HL-60 (cell line): Measurements from ENCODE around the gene MR1.
A peak's percentile ranks its signal among the peaks of the same experiment; 100 is the strongest.

ENCODE experiments used
- DNase-seq, 2 experiments: peaks; one replicate each; pipeline ENCODE4 v3.0.0-alpha.2; 2010 to 2020; ENCODE audit warnings: low read depth in 1 of 2, low spot score in 1 of 2
- H3K27ac ChIP-seq: fragments of 250-450 bp; sonication (Bioruptor Pico); replicated peaks from 2 replicates; pipeline ENCODE4 v1.5.1; 2020; ENCODE audit warnings: mild to moderate bottlenecking, moderate library complexity
- H3K27me3 ChIP-seq: fragments of 250-450 bp; sonication (Bioruptor Pico); 2 replicates; pipeline ENCODE4 v1.5.1; 2021; ENCODE audit warnings: mild to moderate bottlenecking, moderate library complexity; ENCODE audit not compliant: insufficient read depth, poor library complexity, severe bottlenecking
- H3K4me3 ChIP-seq: replicated peaks from 2 replicates; pipeline ENCODE4 v1.5.1; 2011; ENCODE audit warnings: mild to moderate bottlenecking, control low read depth, low read length; ENCODE audit not compliant: insufficient read depth
- GABPA ChIP-seq: IDR thresholded peaks from 2 replicates; pipeline ENCODE4 v1.6.1; 2012; ENCODE audit warnings: low read depth
- POLR2AphosphoS5 ChIP-seq: IDR thresholded peaks from 2 replicates; pipeline ENCODE4 v1.6.1; 2012; ENCODE audit warnings: low read depth
- SPI1 ChIP-seq: IDR thresholded peaks from 2 replicates; pipeline ENCODE4 v1.6.1; 2012; ENCODE audit warnings: low read depth, mild to moderate bottlenecking, borderline replicate concordance
- TF ChIP-seq, protein P1 (sequence below): IDR thresholded peaks from 2 replicates; pipeline ENCODE4 v1.6.1; 2012; ENCODE audit warnings: low read depth; ENCODE audit not compliant: insufficient replicate concordance
- TF ChIP-seq, protein P2 (sequence below): IDR thresholded peaks from one replicate; pipeline ENCODE4 v1.5.1; 2011; ENCODE audit warnings: low read length, control low read depth, inconsistent platforms; ENCODE audit not compliant: insufficient read depth

The MR1 gene

GRCh38 chr1:181086091-181086490 lies 52.3 kb downstream of the MR1 start:
- H3K27ac ChIP-seq, result no peak overlapping the region
- no peaks in the 10 kb centered on the region for H3K27me3 ChIP-seq

DNA sequence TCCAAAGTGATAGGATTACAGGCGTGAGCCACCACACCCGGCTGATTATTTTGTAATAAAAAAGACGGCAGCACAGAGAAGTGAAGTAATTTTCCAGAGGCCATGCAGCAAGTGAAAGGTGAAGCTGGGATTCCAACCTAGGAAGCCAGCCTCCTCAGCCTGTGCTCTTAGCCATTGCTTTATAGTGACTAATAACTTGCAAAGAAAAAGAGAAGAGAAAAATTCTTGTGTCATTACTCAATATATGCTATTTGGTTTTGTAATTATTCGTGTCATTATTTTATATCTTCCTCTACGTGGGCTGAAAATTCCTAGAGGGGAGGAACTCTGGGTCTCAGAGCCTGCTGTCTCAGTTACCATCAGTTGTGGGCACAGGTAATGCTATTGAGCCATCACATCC lies 53.1 kb downstream of the MR1 start:
- H3K27me3 ChIP-seq, result no peaks in the 10 kb centered on the region
- H3K4me3 ChIP-seq, result no peak overlapping the region
- no peak for TF ChIP-seq GABPA
- TF ChIP-seq, protein P1, sequence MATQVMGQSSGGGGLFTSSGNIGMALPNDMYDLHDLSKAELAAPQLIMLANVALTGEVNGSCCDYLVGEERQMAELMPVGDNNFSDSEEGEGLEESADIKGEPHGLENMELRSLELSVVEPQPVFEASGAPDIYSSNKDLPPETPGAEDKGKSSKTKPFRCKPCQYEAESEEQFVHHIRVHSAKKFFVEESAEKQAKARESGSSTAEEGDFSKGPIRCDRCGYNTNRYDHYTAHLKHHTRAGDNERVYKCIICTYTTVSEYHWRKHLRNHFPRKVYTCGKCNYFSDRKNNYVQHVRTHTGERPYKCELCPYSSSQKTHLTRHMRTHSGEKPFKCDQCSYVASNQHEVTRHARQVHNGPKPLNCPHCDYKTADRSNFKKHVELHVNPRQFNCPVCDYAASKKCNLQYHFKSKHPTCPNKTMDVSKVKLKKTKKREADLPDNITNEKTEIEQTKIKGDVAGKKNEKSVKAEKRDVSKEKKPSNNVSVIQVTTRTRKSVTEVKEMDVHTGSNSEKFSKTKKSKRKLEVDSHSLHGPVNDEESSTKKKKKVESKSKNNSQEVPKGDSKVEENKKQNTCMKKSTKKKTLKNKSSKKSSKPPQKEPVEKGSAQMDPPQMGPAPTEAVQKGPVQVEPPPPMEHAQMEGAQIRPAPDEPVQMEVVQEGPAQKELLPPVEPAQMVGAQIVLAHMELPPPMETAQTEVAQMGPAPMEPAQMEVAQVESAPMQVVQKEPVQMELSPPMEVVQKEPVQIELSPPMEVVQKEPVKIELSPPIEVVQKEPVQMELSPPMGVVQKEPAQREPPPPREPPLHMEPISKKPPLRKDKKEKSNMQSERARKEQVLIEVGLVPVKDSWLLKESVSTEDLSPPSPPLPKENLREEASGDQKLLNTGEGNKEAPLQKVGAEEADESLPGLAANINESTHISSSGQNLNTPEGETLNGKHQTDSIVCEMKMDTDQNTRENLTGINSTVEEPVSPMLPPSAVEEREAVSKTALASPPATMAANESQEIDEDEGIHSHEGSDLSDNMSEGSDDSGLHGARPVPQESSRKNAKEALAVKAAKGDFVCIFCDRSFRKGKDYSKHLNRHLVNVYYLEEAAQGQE, result no peak
- no peak for TF ChIP-seq SPI1
- no peak for TF ChIP-seq POLR2AphosphoS5
- TF ChIP-seq, protein P2, sequence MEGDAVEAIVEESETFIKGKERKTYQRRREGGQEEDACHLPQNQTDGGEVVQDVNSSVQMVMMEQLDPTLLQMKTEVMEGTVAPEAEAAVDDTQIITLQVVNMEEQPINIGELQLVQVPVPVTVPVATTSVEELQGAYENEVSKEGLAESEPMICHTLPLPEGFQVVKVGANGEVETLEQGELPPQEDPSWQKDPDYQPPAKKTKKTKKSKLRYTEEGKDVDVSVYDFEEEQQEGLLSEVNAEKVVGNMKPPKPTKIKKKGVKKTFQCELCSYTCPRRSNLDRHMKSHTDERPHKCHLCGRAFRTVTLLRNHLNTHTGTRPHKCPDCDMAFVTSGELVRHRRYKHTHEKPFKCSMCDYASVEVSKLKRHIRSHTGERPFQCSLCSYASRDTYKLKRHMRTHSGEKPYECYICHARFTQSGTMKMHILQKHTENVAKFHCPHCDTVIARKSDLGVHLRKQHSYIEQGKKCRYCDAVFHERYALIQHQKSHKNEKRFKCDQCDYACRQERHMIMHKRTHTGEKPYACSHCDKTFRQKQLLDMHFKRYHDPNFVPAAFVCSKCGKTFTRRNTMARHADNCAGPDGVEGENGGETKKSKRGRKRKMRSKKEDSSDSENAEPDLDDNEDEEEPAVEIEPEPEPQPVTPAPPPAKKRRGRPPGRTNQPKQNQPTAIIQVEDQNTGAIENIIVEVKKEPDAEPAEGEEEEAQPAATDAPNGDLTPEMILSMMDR, result no peak
- DNase-seq, result peak; percentile 31 to 80
- peak overlapping the region; percentile 76 for H3K27ac ChIP-seq

More at GRCh38 chr1:181086091-181086490, 52.3 kb downstream of the MR1 start:
- H3K4me3 ChIP-seq, result no peak overlapping the region
- DNase-seq, result no peak
- TF ChIP-seq GABPA, result no peak
- TF ChIP-seq POLR2AphosphoS5, result no peak
- no peak for TF ChIP-seq SPI1
- TF ChIP-seq, protein P2, result no peak
- TF ChIP-seq, protein P1, result no peak

GRCh38 chr1:181087400-181087901 lies 53.7 kb downstream of the MR1 start:
- H3K4me3 ChIP-seq, result peak overlapping the region; percentile 82
- H3K27me3 ChIP-seq, result no peaks in the 10 kb centered on the region
- H3K27ac ChIP-seq, result peak overlapping the region; percentile 76
- TF ChIP-seq, protein P2, result no peak
- no peak for TF ChIP-seq GABPA
- peak; percentile 43; the same call in 1 of the 2 replicates for TF ChIP-seq POLR2AphosphoS5
- TF ChIP-seq, protein P1, result no peak
- TF ChIP-seq SPI1, result peak; percentile 96
- DNase-seq, result peak in 1 of 2 experiments; percentile 92
